Loucy (cell line): ENCODE data around the gene FMO5.
"Not testable (repeated sequence)": the region's sequence is repeated elsewhere in the genome, so short reads cannot be mapped to it uniquely, and the experiment has no call there.

Experiments used
- H2AFZ ChIP-seq: fragments of 200-600 bp; sonication (generic); 2 replicates; pipeline ENCODE4 v1.6.0; 2016; ENCODE audit warnings: antibody characterized with exemption, mild to moderate bottlenecking, low read length, moderate library complexity
- H3F3A ChIP-seq: fragments of 200-600 bp; 2 replicates; pipeline ENCODE4 v1.6.0; 2016; ENCODE audit warnings: antibody characterized with exemption, low read depth, mild to moderate bottlenecking
- H3K27me3 ChIP-seq: fragments of 200-600 bp; sonication (generic); 2 replicates; pipeline ENCODE4 v1.6.1; 2014; ENCODE audit warnings: low read length, mild to moderate bottlenecking; ENCODE audit not compliant: insufficient read depth, poor library complexity, severe bottlenecking
- H3K36me3 ChIP-seq: fragments of 200-600 bp; sonication (generic); 2 replicates; pipeline ENCODE4 v1.6.1; 2016; ENCODE audit warnings: low read length; ENCODE audit not compliant: insufficient read depth
- H3K4me1 ChIP-seq: fragments of 200-600 bp; sonication (generic); 2 replicates; pipeline ENCODE4 v1.5.1; 2014; ENCODE audit warnings: low read length, mild to moderate bottlenecking; ENCODE audit not compliant: insufficient read depth, poor library complexity, severe bottlenecking
- H3K4me2 ChIP-seq: fragments of 200-600 bp; sonication (generic); 2 replicates; pipeline ENCODE4 v1.6.0; 2014; ENCODE audit warnings: antibody characterized with exemption, low read length, low read depth, mild to moderate bottlenecking; ENCODE audit not compliant: poor library complexity, severe bottlenecking
- H3K4me3 ChIP-seq: fragments of 200-600 bp; sonication (generic); 2 replicates; pipeline ENCODE4 v1.5.1; 2014; ENCODE audit warnings: low read length, mild to moderate bottlenecking, mixed read lengths; ENCODE audit not compliant: poor library complexity, severe bottlenecking
- H3K79me2 ChIP-seq: fragments of 200-600 bp; sonication (generic); 2 replicates; pipeline ENCODE4 v1.6.1; 2014; ENCODE audit warnings: low read length; ENCODE audit not compliant: insufficient read depth
- H3K9ac ChIP-seq: fragments of 200-600 bp; sonication (generic); 2 replicates; pipeline ENCODE4 v1.6.0; 2014; ENCODE audit warnings: mild to moderate bottlenecking, low read depth, low read length, moderate library complexity; ENCODE audit not compliant: poor library complexity, severe bottlenecking
- H3K9me2 ChIP-seq: fragments of 200-600 bp; sonication (generic); replicated peaks from 2 replicates; pipeline ENCODE4 v1.6.1; 2016; ENCODE audit warnings: low read depth, low read length, mixed read lengths
- H3K9me3 ChIP-seq: fragments of 200-600 bp; sonication (generic); 2 replicates; pipeline ENCODE4 v1.6.1; 2014; ENCODE audit warnings: mild to moderate bottlenecking, antibody characterized with exemption, low read length, low read depth; ENCODE audit not compliant: insufficient read depth
- H4K20me1 ChIP-seq: fragments of 200-600 bp; sonication (generic); 2 replicates; pipeline ENCODE4 v1.6.0; 2014; ENCODE audit warnings: antibody characterized with exemption, low read length, mild to moderate bottlenecking; ENCODE audit not compliant: insufficient read depth, poor library complexity, severe bottlenecking
- CTCF ChIP-seq: fragments of 200-600 bp; sonication (generic); conservative IDR thresholded peaks from 2 replicates; pipeline ENCODE4 v1.5.1; 2014; ENCODE audit warnings: mild to moderate bottlenecking, antibody characterized with exemption, low read length
- EZH2phosphoT487 ChIP-seq: fragments of 200-600 bp; IDR thresholded peaks from 2 replicates; pipeline ENCODE4 v1.6.1; 2018; ENCODE audit warnings: antibody characterized with exemption, mild to moderate bottlenecking, moderate library complexity, borderline replicate concordance

The FMO5 gene

GRCh38 chr1:147243228-147243685 lies 18.1 kb upstream of the FMO5 start:
- Histone ChIP-seq H4K20me1 (peaks cover 50% of the 10 kb centered on the region), H3K9me3 (no peaks in the 10 kb centered on the region), H2AFZ (peak overlapping the region; percentile 97), H3K9me2 (no peaks in the 10 kb centered on the region), H3K79me2 (peaks cover 56% of the 10 kb centered on the region), H3K4me1 (peaks cover 45% of the 10 kb centered on the region), H3K36me3 (no peaks in the 10 kb centered on the region), H3K27me3 (no peaks in the 10 kb centered on the region), H3K4me2 (peak overlapping the region; percentile 95), H3K4me3 (peak overlapping the region; percentile 89), H3K9ac (peak overlapping the region; percentile 93), H3F3A (no peaks in the 10 kb centered on the region)
- TF ChIP-seq CTCF (no peak), EZH2phosphoT487 (no peak)

DNA sequence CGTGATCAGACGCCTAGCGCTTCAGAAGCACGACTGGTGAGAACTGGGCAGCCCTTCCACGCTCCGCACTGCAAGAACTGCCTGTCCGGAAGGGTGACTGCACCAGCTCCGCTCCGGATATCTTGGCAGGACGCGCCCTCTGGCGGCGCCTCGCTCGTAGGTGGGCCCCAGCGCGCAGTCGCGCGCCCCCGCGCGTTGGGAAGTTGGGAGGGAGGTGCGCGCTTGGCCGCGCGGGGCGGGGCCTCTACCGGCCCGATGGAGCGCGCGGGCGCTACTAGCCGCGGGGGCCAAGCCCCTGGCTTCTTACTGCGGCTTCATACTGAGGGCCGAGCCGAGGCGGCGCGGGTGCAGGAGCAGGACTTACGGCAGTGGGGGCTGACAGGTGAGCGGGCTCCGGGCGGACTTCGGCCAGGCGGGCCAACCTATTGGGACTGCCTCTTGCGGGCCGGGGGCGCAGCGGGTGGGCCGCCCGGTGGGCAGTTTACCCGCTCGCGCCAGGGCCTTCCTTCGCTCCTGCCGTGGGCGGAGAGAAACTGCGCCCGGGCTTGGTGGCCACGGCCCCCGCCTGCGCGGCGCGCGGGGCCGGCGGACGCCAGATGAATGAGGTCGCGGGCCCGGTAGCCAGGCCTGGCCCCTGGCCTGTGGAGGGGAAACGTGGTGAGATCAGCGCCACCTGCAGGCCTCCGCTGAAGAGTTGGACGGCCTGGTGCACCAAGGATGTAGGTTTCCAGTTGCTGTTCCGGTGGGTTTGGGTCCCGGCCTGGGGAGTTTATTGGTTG lies 17.5 kb upstream of the FMO5 start, which contains the start of gene CHD1L:
Gene CHD1L, plus strand, starts transcription at position 236 of the 779 bp plus-strand sequence. Its CDS starts 20 bp downstream, at position 256.
- H3K4me1 ChIP-seq = peaks cover 42% of the 10 kb centered on the region
- peak within 1 kb of the TSS; percentile 89 for H3K4me3 ChIP-seq
- TF ChIP-seq CTCF (peak; percentile 78), EZH2phosphoT487 (no peak)
- no peaks in the 10 kb centered on the region for H3K9me3 ChIP-seq
- peaks cover 49% of the 10 kb centered on the region for H3K79me2 ChIP-seq
- peak within 1 kb of the TSS; percentile 95 for H3K4me2 ChIP-seq
- no peaks in the 10 kb centered on the region for H3K36me3 ChIP-seq
- peak within 1 kb of the TSS; percentile 97 for H2AFZ ChIP-seq
- H4K20me1 ChIP-seq = peaks cover 46% of the 10 kb centered on the region
- H3K9ac ChIP-seq = peak within 1 kb of the TSS; percentile 93
- no peaks in the 10 kb centered on the region for H3K9me2 ChIP-seq
- H3K27me3 ChIP-seq = no peaks in the 10 kb centered on the region
- no peaks in the 10 kb centered on the region for H3F3A ChIP-seq

GRCh38 chr1:147241934-147242448 lies 16.9 kb upstream of the FMO5 start:
- Histone ChIP-seq H3K4me2 (peak overlapping the region; percentile 65), H3F3A (no peaks in the 10 kb centered on the region), H3K9ac (peak overlapping the region; percentile 93), H3K79me2 (peaks cover 43% of the 10 kb centered on the region), H4K20me1 (peaks cover 40% of the 10 kb centered on the region), H3K27me3 (no peaks in the 10 kb centered on the region), H3K4me3 (peak overlapping the region; percentile 89), H3K9me3 (peaks cover 3% of the 10 kb centered on the region; the same call in 1 of the 2 replicates), H2AFZ (peak overlapping the region; percentile 78), H3K36me3 (no peaks in the 10 kb centered on the region), H3K9me2 (no peaks in the 10 kb centered on the region), H3K4me1 (peaks cover 35% of the 10 kb centered on the region)
- TF ChIP-seq CTCF = no peak

- not testable (repeated sequence) for H3K36me3 ChIP-seq, H3K9ac ChIP-seq, H3F3A ChIP-seq, H3K9me2 ChIP-seq, H3K4me3 ChIP-seq, H3K4me2 ChIP-seq, H2AFZ ChIP-seq, H3K27me3 ChIP-seq
- H3K4me1 ChIP-seq = peaks cover 18% of the 10 kb centered on the region
- H3K9me3 ChIP-seq = peaks cover 14% of the 10 kb centered on the region; the same call in 1 of the 2 replicates
- H4K20me1 ChIP-seq = peaks cover 22% of the 10 kb centered on the region
- peaks cover 25% of the 10 kb centered on the region for H3K79me2 ChIP-seq
These were observed 15.1 kb upstream of the FMO5 start for GRCh38 chr1:147240131-147240721.
